K562 treated with DMSO at 1 percent for 4 hours (cell line): Measurements from ENCODE around the gene PTPN23. TPM values are rescaled to one million over a fixed set of nuclear protein-coding genes. Genes with fewer than 3 reads are reported as not detected.

Experiments
- total RNA-seq: library from RNA; unstranded; fragments of 300-600 nt; gene quantifications from 2 replicates; pipeline ENCODE4 v1.2.3, GENCODE V29; 2022; ENCODE audit not compliant: insufficient read depth

PTPN23 gene, protein sequence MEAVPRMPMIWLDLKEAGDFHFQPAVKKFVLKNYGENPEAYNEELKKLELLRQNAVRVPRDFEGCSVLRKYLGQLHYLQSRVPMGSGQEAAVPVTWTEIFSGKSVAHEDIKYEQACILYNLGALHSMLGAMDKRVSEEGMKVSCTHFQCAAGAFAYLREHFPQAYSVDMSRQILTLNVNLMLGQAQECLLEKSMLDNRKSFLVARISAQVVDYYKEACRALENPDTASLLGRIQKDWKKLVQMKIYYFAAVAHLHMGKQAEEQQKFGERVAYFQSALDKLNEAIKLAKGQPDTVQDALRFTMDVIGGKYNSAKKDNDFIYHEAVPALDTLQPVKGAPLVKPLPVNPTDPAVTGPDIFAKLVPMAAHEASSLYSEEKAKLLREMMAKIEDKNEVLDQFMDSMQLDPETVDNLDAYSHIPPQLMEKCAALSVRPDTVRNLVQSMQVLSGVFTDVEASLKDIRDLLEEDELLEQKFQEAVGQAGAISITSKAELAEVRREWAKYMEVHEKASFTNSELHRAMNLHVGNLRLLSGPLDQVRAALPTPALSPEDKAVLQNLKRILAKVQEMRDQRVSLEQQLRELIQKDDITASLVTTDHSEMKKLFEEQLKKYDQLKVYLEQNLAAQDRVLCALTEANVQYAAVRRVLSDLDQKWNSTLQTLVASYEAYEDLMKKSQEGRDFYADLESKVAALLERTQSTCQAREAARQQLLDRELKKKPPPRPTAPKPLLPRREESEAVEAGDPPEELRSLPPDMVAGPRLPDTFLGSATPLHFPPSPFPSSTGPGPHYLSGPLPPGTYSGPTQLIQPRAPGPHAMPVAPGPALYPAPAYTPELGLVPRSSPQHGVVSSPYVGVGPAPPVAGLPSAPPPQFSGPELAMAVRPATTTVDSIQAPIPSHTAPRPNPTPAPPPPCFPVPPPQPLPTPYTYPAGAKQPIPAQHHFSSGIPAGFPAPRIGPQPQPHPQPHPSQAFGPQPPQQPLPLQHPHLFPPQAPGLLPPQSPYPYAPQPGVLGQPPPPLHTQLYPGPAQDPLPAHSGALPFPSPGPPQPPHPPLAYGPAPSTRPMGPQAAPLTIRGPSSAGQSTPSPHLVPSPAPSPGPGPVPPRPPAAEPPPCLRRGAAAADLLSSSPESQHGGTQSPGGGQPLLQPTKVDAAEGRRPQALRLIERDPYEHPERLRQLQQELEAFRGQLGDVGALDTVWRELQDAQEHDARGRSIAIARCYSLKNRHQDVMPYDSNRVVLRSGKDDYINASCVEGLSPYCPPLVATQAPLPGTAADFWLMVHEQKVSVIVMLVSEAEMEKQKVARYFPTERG (N-terminal part only)
- total RNA-seq: 34.0 and 41.5 TPM in 2 replicates

DNA sequence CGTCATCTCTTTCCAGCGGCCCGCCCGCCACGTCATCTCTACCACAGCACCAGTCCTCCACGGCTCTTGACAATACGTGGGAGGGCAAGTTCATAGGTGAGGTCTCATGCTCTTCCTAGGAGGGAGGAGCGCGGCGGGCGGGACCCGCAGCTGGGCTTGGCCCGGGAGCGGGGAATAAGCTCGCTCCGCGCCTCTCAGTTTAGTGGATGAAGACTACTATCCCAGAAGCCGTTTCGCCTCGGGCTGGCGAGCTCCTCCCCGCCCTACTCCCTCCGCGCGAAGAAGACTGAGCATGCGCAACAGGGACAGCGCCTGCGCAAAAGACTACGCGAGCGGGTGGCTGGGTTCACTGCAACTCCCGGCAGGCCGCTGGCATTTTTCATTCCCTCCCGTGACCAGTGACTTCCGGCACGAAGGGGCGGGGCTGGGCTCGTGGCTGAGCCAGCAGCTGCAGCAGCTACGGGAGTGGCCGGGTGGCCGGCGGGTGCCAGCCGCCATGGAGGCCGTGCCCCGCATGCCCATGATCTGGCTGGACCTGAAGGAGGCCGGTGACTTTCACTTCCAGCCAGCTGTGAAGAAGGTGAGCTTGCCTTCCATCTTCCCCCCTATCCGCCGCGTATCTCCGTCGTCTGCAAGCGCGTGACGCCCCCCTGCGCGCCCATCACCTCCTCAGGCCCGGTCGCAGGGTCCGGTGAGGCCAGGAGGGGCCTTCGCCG, at the start of gene PTPN23:
PTPN23 (plus strand) TSS at position 421 of the 716 bp plus-strand sequence; CDS start at position 497, 76 bp downstream.

Other genes with a start within 250 kb of the PTPN23 start
- gene SETD2, start 216.9 kb upstream of the PTPN23 start, total RNA-seq: 15.3 and 23.0 TPM in 2 replicates
- 6.3 and 13.3 TPM in 2 replicates for gene KIF9, start 98.2 kb upstream of the PTPN23 start, total RNA-seq
- gene KLHL18, start 98.1 kb upstream of the PTPN23 start, total RNA-seq: 36.8 and 48.3 TPM in 2 replicates
- gene SCAP, start 94.9 kb downstream of the PTPN23 start, total RNA-seq: 76.9 and 92.6 TPM in 2 replicates
- gene ELP6, start 132.7 kb downstream of the PTPN23 start, total RNA-seq: 52.7 and 58.2 TPM in 2 replicates
- 0.87 and 1.0 TPM in 2 replicates for gene CSPG5, start 197.8 kb downstream of the PTPN23 start, total RNA-seq